Measurements from ENCODE around the gene SGPL1.

The SGPL1 gene

GRCh38 chr10:70771311-70772194, 44.2 kb upstream of the SGPL1 start:
- Histone ChIP-seq H3K4me1 (ENCODE audit: low read depth, poor library complexity, severe bottlenecking) (no peaks in the 10 kb centered on the region), H2AFZ (ENCODE audit: low read depth) (no peak overlapping the region), H3K79me2 (ENCODE audit: insufficient read depth, low read depth) (no peaks in the 10 kb centered on the region), H3K9ac (no peak overlapping the region), H3K4me3 (IDR thresholded peaks at IDR 0.05; ENCODE audit: insufficient read depth, low read depth, low read length) (no peak overlapping the region), H3K36me3 (ENCODE audit: insufficient read depth) (no peaks in the 10 kb centered on the region), H4K20me1 (ENCODE audit: insufficient read depth) (no peaks in the 10 kb centered on the region), H3K27ac (no peak overlapping the region), H3K27me3 (ENCODE audit: insufficient read depth, low read depth) (no peaks in the 10 kb centered on the region; the same call in 1 of the 2 replicates), H3K4me2 (no peak overlapping the region)
- no peak for TF ChIP-seq CTCF (conservative IDR thresholded peaks at IDR 0.05; ENCODE audit: low read depth, low read length)

GRCh38 chr10:70772627-70773026, 43.1 kb upstream of the SGPL1 start:
- Histone ChIP-seq H3K79me2 (ENCODE audit: insufficient read depth, low read depth) (no peaks in the 10 kb centered on the region), H4K20me1 (ENCODE audit: insufficient read depth) (no peaks in the 10 kb centered on the region), H3K9ac (no peak overlapping the region), H3K4me3 (IDR thresholded peaks at IDR 0.05; ENCODE audit: insufficient read depth, low read depth, low read length) (no peak overlapping the region), H3K4me1 (ENCODE audit: low read depth, poor library complexity, severe bottlenecking) (no peaks in the 10 kb centered on the region), H3K27me3 (ENCODE audit: insufficient read depth, low read depth) (no peaks in the 10 kb centered on the region; the same call in 1 of the 2 replicates), H3K36me3 (ENCODE audit: insufficient read depth) (no peaks in the 10 kb centered on the region), H3K27ac (no peak overlapping the region), H2AFZ (ENCODE audit: low read depth) (no peak overlapping the region), H3K4me2 (no peak overlapping the region)
- no peak for TF ChIP-seq CTCF (conservative IDR thresholded peaks at IDR 0.05; ENCODE audit: low read depth, low read length)

- no peaks in the 10 kb centered on the region; the same call in 1 of the 2 replicates for H3K27me3 ChIP-seq (ENCODE audit: insufficient read depth, low read depth)
- no peaks in the 10 kb centered on the region for H3K79me2 ChIP-seq (ENCODE audit: insufficient read depth, low read depth)
- H3K9ac ChIP-seq = no peak overlapping the region
- no peak overlapping the region for H3K4me2 ChIP-seq
- H2AFZ ChIP-seq (ENCODE audit: low read depth) = no peak overlapping the region
- TF ChIP-seq CTCF (conservative IDR thresholded peaks at IDR 0.05; ENCODE audit: low read depth, low read length) = no peak
- H3K4me3 ChIP-seq (IDR thresholded peaks at IDR 0.05; ENCODE audit: insufficient read depth, low read depth, low read length) = no peak overlapping the region
- no peaks in the 10 kb centered on the region for H3K36me3 ChIP-seq (ENCODE audit: insufficient read depth)
- H4K20me1 ChIP-seq (ENCODE audit: insufficient read depth) = no peaks in the 10 kb centered on the region
- H3K27ac ChIP-seq = no peak overlapping the region
- H3K4me1 ChIP-seq (ENCODE audit: low read depth, poor library complexity, severe bottlenecking) = no peaks in the 10 kb centered on the region
These were observed 42.3 kb upstream of the SGPL1 start for GRCh38 chr10:70773461-70773860.

- no peak overlapping the region for H3K9ac ChIP-seq
- H3K79me2 ChIP-seq (ENCODE audit: insufficient read depth, low read depth) = no peaks in the 10 kb centered on the region
- TF ChIP-seq CTCF (conservative IDR thresholded peaks at IDR 0.05; ENCODE audit: low read depth, low read length) = no peak
- H3K36me3 ChIP-seq (ENCODE audit: insufficient read depth) = no peaks in the 10 kb centered on the region
- no peaks in the 10 kb centered on the region for H4K20me1 ChIP-seq (ENCODE audit: insufficient read depth)
- no peak overlapping the region for H2AFZ ChIP-seq (ENCODE audit: low read depth)
- no peaks in the 10 kb centered on the region for H3K4me1 ChIP-seq (ENCODE audit: low read depth, poor library complexity, severe bottlenecking)
- no peak overlapping the region for H3K27ac ChIP-seq
- no peak overlapping the region for H3K4me3 ChIP-seq (IDR thresholded peaks at IDR 0.05; ENCODE audit: insufficient read depth, low read depth, low read length)
- H3K4me2 ChIP-seq = no peak overlapping the region
- H3K27me3 ChIP-seq (ENCODE audit: insufficient read depth, low read depth) = no peaks in the 10 kb centered on the region; the same call in 1 of the 2 replicates
These were observed 41.6 kb upstream of the SGPL1 start for GRCh38 chr10:70773965-70774809.
